H7 (cell line): ENCODE measurements around the gene GEN1. TPM values are rescaled to one million over a fixed set of nuclear protein-coding genes. Genes with fewer than 3 reads are reported as not detected.

Source experiments
- DNase-seq: peaks from one replicate; pipeline ENCODE4 v3.0.0; 2012
- H3K27me3 ChIP-seq: 2 replicates; pipeline ENCODE4 v1.6.0; 2011; ENCODE audit warnings: mild to moderate bottlenecking, low read length; ENCODE audit not compliant: control insufficient read depth, insufficient read depth
- H3K36me3 ChIP-seq: replicated peaks from 2 replicates; pipeline ENCODE4 v1.5.1; 2011; ENCODE audit warnings: low read length; ENCODE audit not compliant: control insufficient read depth, insufficient read depth
- H3K4me3 ChIP-seq: 2 replicates; pipeline ENCODE4 v1.5.1; 2011; ENCODE audit warnings: low read depth, mild to moderate bottlenecking, control low read depth, low read length, moderate library complexity; ENCODE audit not compliant: insufficient read depth
- total RNA-seq: library from RNA; depleted of rRNA; stranded (reverse); fragments of >200 nt; shearing (Covaris generic); gene quantifications from 2 replicates; pipeline ENCODE4 v1.2.3, GENCODE V29; 2014

Gene GEN1
- total RNA-seq, 1 experiment from 2014 or later: 8.3 TPM

DNA sequence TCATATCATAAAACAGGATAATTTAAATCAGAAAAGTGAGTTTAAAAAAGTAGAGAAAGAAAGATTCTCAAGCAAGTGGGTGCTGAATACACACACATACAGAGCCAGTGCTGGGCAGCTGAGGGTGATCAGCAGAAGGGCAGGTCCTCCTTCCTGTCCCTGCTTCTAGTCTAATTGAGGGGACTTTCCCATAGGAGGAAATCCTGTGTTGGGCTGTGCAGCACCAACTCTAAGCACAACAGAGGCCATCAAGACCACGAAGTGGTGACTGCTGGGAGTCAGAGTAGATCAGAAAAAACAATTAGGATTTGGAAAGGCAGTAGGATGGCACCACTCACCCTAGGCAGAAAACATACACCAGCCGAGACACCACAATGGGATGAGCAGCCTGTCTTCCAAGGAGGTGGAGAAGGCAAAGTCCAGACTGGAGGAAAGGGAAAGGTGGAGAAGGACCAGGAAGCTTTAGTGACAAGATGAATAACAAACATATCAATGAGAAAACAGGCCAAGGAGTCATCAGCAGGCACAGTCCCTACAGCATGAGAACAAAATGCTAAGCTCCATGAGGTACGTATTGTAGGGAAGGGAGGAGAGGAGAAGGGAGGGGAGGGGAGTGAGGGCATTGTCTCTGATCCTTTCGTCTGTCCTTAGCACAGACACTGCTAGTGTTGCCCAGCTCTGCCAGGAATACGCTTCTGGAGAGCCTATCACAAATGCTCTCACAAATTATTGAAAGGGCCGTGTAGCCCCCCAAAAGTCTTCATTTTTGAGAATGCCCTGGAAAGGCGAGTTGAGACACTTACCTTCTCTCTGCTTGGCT lies 45.6 kb downstream of the GEN1 start:
- no peak overlapping the region for H3K4me3 ChIP-seq
- no peaks in the 10 kb centered on the region for H3K36me3 ChIP-seq
- H3K27me3 ChIP-seq: no peaks in the 10 kb centered on the region
- DNase-seq: no peak

DNA sequence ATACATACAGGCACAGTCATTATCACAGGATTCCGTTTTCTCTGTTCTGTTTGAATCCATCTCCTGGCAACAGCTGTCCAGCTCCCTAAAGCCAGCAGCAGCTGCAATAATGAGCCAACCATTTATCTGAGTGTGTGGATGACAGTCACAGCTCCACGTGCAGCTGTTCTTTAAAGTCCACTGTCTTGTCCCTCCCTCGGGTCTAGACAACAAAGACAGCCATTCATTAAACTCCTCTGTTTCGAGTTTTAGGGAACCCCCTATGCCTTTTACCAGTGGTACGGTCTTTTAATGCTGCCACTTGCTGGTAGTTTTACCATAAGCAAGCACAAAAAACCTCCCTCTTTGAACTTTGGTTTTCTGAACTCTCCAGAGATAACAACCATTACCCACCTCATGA lies 46.3 kb downstream of the GEN1 start:
- DNase-seq: no peak
- no peaks in the 10 kb centered on the region for H3K36me3 ChIP-seq
- no peaks in the 10 kb centered on the region for H3K27me3 ChIP-seq

DNA sequence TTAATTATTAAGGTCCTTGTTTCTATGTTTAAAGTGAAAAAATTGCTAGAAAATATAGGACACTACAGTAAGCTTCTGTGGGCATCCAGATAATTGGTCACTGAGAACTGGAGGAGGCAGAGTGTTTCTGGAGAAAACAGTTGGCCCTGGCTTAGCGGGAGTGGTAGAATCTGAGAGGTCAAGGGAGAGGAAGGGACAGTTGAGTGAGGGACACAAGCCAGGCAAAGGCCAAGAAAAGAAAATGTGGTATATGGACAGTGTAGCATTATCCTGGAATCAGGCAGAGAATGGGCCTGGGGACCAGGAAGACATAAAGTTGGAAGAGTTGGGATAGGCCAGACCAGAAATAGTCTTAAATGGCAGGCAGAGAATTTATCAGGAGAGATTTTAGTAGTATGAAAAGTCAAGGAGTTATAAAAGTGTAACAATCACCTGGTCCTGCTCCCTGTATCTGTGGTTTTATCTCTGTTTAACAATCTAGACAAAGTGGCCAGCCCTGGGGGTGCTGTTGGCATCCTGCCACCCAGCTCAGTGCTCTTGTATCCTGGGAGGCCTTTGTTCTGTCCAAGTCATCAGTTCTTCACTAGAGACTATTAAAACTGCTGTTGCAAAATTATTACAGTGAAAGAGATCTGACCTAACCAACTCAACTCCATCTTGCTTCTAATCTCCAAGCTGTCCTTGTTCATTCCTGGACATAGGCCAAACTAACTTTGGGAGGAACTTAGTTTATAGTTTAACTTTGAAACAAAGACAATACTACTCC lies 46.9 kb downstream of the GEN1 start:
- no peak for DNase-seq
- H3K36me3 ChIP-seq: no peaks in the 10 kb centered on the region
- no peaks in the 10 kb centered on the region for H3K27me3 ChIP-seq
- H3K4me3 ChIP-seq: no peak overlapping the region

More for the DNA sequence above, 46.3 kb downstream of the GEN1 start:
- H3K4me3 ChIP-seq: no peak overlapping the region

DNA sequence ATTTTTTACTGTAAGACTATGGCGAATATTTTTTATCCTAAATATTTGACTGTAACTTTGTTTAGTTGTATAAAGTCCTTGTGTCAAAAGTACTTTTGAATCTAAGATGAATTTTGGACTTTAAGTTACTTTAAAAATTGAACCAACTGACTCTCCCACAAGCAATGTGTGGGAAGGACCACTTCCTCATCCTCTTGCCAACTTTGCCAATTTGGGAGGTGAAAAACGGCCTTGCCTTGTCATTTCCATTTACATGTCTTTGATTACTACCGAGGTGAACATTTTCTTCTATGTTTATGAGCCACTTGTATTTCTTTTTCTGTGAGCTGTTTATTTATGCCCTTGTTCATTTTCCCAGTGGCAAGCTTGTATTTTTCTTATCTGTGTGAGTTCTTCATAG lies 49.6 kb downstream of the GEN1 start:
- Histone ChIP-seq H3K27me3 (no peaks in the 10 kb centered on the region), H3K4me3 (no peak overlapping the region), H3K36me3 (no peaks in the 10 kb centered on the region)
- DNase-seq: no peak

DNA sequence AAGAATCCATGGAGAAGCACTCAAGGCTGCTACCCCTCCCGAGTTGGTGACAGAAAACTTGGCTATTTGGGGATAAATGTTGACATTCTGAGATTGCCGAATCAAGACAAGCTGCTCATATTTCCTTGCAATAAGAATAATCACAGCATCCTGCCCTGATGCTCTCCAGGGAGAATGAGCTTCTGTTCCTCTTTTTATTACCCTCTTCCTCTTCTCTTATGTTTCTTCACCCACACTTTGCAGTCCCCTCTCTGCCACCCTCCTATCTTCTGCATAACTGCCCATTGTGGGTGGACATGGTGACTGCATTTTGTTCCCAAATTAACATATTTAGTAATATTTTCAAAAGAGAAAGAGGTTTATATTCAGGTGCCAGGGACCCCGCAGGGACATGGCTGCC lies 50.4 kb downstream of the GEN1 start:
- Histone ChIP-seq H3K27me3 (no peaks in the 10 kb centered on the region), H3K36me3 (no peaks in the 10 kb centered on the region), H3K4me3 (no peak overlapping the region)
- no peak for DNase-seq

DNA sequence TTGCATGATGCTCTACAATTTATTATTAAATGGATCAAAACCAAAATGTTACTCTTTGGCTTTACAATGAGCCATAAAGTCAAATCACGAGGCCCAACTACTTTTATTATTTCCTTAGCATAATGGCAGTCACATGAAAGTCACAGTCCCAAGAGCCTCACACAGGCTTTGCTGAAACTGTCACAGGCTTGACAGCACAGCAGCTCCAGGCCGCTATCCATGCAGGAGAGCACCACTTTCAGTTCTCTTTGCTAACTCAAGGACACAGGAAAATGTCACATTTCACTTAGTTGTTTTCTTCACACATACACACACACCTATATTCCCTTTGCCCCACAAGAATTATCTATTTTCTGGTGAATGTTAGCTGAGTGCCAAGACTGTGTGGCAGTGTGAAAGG lies 51.2 kb downstream of the GEN1 start:
- no peaks in the 10 kb centered on the region for H3K36me3 ChIP-seq
- no peak for DNase-seq
- H3K4me3 ChIP-seq: no peak overlapping the region
- H3K27me3 ChIP-seq: no peaks in the 10 kb centered on the region

DNA sequence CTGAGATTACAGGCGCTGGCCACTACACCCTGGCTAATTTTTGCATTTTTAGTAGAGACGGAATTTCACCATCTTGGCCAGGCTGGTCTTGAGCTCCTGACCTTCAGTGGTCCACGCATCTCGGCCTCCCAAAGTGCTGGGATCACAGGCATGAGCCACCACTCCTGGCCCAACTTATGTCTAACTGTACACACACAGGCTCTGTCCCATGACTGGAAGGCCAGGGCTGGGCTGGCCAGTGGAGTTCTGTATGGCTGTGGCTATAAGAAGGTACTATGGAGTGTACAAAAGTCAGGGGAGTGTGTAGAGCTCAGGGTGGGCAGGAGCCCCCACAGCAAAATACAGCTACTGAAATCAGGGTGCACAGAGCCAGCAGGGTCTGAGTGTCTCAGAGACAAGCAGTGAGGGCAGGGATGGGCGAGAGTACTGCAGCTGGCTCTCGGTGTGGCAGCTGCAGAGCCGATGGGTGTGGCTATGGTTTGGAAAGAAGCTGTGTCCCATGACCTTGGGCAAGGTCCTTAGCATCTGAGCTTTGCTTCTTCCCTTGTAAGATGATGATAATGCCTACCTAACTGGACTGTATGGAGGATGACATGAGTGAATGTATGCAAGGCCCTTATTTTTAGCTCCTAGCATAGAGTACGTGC lies 51.9 kb downstream of the GEN1 start:
- no peak for DNase-seq
- no peaks in the 10 kb centered on the region for H3K27me3 ChIP-seq

DNA sequence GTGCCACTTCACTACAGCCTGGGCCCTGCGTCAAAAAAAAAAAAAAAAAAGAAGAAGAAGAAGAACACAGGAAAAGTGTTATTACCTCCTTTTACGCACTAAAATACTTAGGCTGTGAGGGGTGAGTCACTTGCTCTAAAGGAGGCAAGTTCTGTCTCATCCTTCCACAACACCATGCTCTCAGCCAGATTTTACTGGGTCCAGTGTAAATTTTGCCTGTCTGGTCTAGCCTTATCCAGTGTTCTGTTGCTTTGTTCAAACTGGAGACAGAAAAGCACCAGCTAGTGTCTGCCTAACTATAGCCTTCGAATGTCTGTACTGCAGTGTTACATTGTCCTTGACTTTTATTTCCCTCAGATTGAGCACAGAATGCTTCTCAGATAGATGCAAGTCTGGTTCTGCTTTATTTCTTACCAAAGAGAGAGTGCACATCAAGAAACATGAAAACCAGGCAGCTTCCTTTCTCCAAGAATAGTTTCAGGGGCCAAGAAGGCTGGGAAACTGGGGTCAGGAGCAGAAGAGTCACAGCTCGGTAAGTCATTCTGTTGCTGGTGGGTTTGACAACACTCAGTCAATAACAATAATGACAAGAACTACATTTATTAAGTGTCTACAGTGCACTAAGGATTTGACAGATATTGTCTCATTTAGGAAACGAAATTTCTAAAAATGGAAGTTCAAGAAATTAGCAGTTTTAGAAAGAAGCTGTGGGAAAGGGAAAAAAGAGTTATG lies 59.2 kb downstream of the GEN1 start:
- Histone ChIP-seq H3K27me3 (no peaks in the 10 kb centered on the region), H3K36me3 (no peaks in the 10 kb centered on the region), H3K4me3 (no peak overlapping the region)
- no peak for DNase-seq

More for the DNA sequence above, 51.9 kb downstream of the GEN1 start:
- no peaks in the 10 kb centered on the region for H3K36me3 ChIP-seq
- no peak overlapping the region for H3K4me3 ChIP-seq

DNA sequence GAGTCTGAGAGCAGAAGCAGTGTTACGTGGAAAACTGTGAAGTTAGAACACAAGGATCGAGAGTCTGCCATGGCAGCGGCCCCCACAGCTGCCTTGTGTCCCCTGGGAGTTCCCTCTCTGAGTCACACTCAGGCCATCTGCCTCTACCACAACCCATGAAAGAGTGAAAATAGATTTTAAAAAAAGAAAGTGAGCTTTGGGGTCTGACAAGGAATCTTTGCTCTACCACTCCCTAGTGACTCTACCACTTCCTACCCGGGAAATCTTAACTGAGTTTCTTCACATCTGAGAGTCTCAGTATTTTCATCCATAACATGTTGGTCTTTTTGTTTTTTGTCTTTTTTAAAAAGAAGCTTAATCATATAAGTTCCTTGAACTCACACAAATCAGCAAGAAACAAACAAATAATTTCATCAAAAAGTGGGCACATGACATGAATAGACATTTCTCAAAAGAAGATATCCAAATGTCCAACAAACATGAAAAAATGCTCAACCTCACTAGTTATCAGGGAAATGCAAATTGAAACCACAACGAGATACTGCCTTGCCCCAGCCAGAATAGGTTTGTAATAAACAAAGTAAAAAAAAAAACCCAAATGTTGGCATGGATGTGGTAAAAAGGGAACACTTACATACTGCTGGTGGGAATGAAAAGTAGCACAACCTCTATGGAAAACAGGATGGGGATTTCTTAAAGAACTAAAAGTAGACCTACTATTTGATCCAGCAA lies 60.0 kb downstream of the GEN1 start:
- DNase-seq: no peak
- Histone ChIP-seq H3K36me3 (no peaks in the 10 kb centered on the region), H3K27me3 (no peaks in the 10 kb centered on the region), H3K4me3 (no peak overlapping the region)

DNA sequence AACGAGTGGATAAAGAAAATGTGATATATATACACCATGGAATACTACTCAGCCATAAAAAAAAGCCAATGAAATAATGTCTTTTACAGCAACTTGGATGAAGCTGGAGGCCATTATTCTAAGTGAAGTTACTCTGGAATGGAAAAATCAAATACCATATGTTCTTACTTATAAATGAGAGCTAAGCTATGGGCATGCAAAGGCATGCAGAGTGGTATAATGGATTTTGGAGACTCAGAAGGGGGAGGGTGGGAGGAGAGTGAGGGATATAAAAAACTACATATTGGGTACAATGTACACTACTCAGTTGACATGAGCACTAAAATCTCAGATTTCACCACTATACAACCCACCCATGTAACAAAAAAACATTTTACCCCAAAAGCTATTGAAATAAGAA lies 60.7 kb downstream of the GEN1 start:
- no peaks in the 10 kb centered on the region for H3K27me3 ChIP-seq
- no peak for DNase-seq
- no peak overlapping the region for H3K4me3 ChIP-seq
- H3K36me3 ChIP-seq: no peaks in the 10 kb centered on the region

DNA sequence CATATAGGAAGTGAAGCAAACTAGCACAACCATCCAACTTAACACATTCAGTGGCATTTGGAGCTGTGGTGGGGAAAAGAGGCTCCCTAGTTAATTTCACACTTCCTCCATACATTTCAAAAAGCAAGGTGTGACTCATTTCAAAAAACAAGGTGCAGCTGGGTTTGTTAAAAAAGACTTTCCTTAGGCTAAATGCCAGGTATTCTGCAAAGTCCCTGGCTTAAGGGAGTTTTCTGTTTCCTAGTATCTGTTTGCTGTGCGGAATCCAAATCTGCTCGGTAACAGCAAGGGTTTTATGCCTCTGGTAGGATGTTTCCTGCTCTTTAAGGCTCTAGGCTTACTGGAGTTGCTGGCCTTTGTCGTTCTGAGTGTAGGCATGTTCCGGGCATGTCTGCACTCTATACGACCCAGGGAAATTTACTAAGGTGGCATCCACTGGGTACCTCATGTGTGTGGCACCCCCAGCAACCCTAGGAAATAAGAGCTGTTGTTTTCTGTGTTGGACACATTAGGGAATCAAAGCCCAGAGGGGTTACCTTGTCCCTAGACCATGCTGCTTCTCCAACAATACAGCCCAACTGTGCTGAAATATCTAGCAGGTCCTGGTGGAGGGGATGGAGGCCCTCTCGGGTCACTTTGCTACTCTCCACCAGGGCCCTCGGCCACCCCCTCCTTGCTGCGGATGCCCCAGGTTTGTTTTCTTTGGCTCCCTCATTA lies 61.7 kb downstream of the GEN1 start:
- no peak for DNase-seq
- H3K27me3 ChIP-seq: no peaks in the 10 kb centered on the region
- H3K36me3 ChIP-seq: no peaks in the 10 kb centered on the region

DNA sequence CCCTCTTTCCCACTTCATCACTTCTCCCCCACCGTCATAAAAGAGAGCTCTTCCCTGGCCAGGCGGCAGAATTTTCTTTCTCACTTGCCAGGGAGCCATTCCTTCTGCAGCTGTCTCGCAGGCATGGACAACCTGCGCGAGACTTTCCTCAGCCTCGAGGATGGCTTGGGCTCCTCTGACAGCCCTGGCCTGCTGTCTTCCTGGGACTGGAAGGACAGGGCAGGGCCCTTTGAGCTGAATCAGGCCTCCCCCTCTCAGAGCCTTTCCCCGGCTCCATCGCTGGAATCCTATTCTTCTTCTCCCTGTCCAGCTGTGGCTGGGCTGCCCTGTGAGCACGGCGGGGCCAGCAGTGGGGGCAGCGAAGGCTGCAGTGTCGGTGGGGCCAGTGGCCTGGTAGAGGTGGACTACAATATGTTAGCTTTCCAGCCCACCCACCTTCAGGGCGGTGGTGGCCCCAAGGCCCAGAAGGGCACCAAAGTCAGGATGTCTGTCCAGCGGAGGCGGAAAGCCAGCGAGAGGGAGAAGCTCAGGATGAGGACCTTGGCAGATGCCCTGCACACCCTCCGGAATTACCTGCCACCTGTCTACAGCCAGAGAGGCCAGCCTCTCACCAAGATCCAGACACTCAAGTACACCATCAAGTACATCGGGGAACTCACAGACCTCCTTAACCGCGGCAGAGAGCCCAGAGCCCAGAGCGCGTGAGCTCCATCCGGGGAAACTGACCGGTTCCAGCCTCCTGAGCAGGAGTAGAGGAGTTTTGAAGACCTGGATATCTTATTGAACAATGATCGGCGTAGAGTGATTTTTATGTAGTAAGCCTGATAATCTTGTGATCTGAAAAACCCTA lies 62.7 kb downstream of the GEN1 start, which contains the start of gene MSGN1:
Gene MSGN1 (plus strand): TSS at position 65 of the 850 bp plus-strand sequence. CDS start 59 bp downstream, at position 124.
- Histone ChIP-seq H3K27me3 (no peaks in the 10 kb centered on the region), H3K4me3 (no peak within 1 kb of the TSS), H3K36me3 (no peaks in the 10 kb centered on the region)
- DNase-seq: no peak

More for the DNA sequence above, 61.7 kb downstream of the GEN1 start:
- no peak overlapping the region for H3K4me3 ChIP-seq
